Activated T-cell treated with anti-CD3 and anti-CD28 coated beads for 1 hour (primary cell): ENCODE results near the gene CTNNAL1.
"Not testable (repeated sequence)": the region's sequence is repeated elsewhere in the genome, so short reads cannot be mapped to it uniquely, and the experiment has no call there.

Source experiments
- DNase-seq: peaks from one replicate; pipeline ENCODE4 v3.0.0-alpha.2; 2020; ENCODE audit warnings: low read depth

Gene CTNNAL1

GRCh38 chr9:108928386-108928785 is 84.9 kb downstream of the CTNNAL1 start:
- DNase-seq = no peak

GRCh38 chr9:108924466-108924865 is 88.8 kb downstream of the CTNNAL1 start:
- DNase-seq = no peak

- DNase-seq = no peak
These were observed 92.1 kb downstream of the CTNNAL1 start for GRCh38 chr9:108921200-108921599.

- DNase-seq = not testable (repeated sequence)
These were observed 92.9 kb downstream of the CTNNAL1 start for GRCh38 chr9:108920401-108920800.

- DNase-seq = no peak
These were observed 93.8 kb downstream of the CTNNAL1 start for GRCh38 chr9:108919517-108919916.

GRCh38 chr9:108913391-108913790 is 99.9 kb downstream of the CTNNAL1 start:
- DNase-seq = no peak

- no peak for DNase-seq
These were observed 101.5 kb downstream of the CTNNAL1 start for GRCh38 chr9:108911820-108912219.

GRCh38 chr9:108910914-108911313 is 102.4 kb downstream of the CTNNAL1 start:
- no peak for DNase-seq

GRCh38 chr9:108910402-108910801 is 102.9 kb downstream of the CTNNAL1 start:
- no peak for DNase-seq

GRCh38 chr9:108905494-108905893 is 107.8 kb downstream of the CTNNAL1 start:
- no peak for DNase-seq

GRCh38 chr9:108904161-108904560 is 109.1 kb downstream of the CTNNAL1 start:
- DNase-seq = no peak

GRCh38 chr9:108903420-108904103 is 109.7 kb downstream of the CTNNAL1 start:
- DNase-seq = no peak

- DNase-seq = no peak
These were observed 113.1 kb downstream of the CTNNAL1 start for GRCh38 chr9:108900176-108900575.

GRCh38 chr9:108899023-108899695 is 114.1 kb downstream of the CTNNAL1 start:
- not testable (repeated sequence) for DNase-seq

GRCh38 chr9:108897324-108898096 is 115.8 kb downstream of the CTNNAL1 start:
- DNase-seq = no peak

- no peak for DNase-seq
These were observed 118.9 kb downstream of the CTNNAL1 start for GRCh38 chr9:108894225-108894997.
